ENCODE measurements around the gene BSG. TPM values are rescaled to one million over a fixed set of nuclear protein-coding genes. Genes with fewer than 3 reads are reported as not detected.

The BSG gene
- total and polyA plus RNA-seq, 2 experiments from 2014 or later: 957 to 973 TPM

- H3K9me2 ChIP-seq (ENCODE audit: insufficient read depth): no peaks in the 10 kb centered on the region
- no peak overlapping the region for H2AFZ ChIP-seq
- no peak for DNase-seq (ENCODE audit: low spot score)
- Mint-ChIP-seq H3K4me3 (no peak overlapping the region), H3K27ac (no peak overlapping the region), H3K27me3 (ENCODE audit: insufficient read depth, low read depth, poor library complexity) (peaks cover under 1% of the 10 kb centered on the region), H3K9me3 (no peaks in the 10 kb centered on the region; the same call in 2 of the 3 replicates), H3K4me1 (no peaks in the 10 kb centered on the region), H3K36me3 (ENCODE audit: low read depth) (peaks cover 17% of the 10 kb centered on the region)
- no peak overlapping the region for H3K4me3 ChIP-seq
- no peak for TF ChIP-seq POLR2AphosphoS5 (IDR thresholded peaks at IDR 0.05; ENCODE audit: low read depth)
- no peak for TF ChIP-seq EZH2 (IDR thresholded peaks at IDR 0.05; ENCODE audit: low read depth, unreplicated experiment)
- no peak for TF ChIP-seq CREB1 (CRISPR knock-in tag; IDR thresholded peaks at IDR 0.05; ENCODE audit: low read depth)
- no peak for TF ChIP-seq ZNF114 (CRISPR knock-in tag; IDR thresholded peaks at IDR 0.05)
- no peak for TF ChIP-seq STAT1 (IDR thresholded peaks at IDR 0.05; ENCODE audit: unreplicated experiment)
- TF ChIP-seq NANOG (IDR thresholded peaks at IDR 0.05; ENCODE audit: borderline replicate concordance): no peak
- TF ChIP-seq EZH2phosphoT487 (IDR thresholded peaks at IDR 0.05; ENCODE audit: unreplicated experiment): no peak
- H3F3A ChIP-seq (replicated peaks; ENCODE audit: low read depth): 0 out of 2 replicates have a peak, but pooled peaks cover 9% of the 10 kb centered on the region
- H3K79me2 ChIP-seq (replicated peaks; ENCODE audit: insufficient read depth): no peaks in the 10 kb centered on the region; the same call in 1 of the 2 replicates
- no peaks in the 10 kb centered on the region for H3K4me1 ChIP-seq (ENCODE audit: insufficient read depth)
- H3K36me3 ChIP-seq (ENCODE audit: insufficient read depth): no peaks in the 10 kb centered on the region
- H3K27me3 ChIP-seq (ENCODE audit: insufficient read depth): no peaks in the 10 kb centered on the region
- peak overlapping the region; percentile 50; the same call in 1 of the 2 replicates for H3K27ac ChIP-seq (ENCODE audit: low read depth)
- H4K20me1 ChIP-seq (replicated peaks; ENCODE audit: insufficient read depth): no peaks in the 10 kb centered on the region; the same call in none of the 2 replicates
- no peak overlapping the region for H3K4me2 ChIP-seq
- no peak; the same call in 2 of the 3 replicates for ATAC-seq
Measured at GRCh38 chr19:542173-542866, 30.1 kb upstream of the BSG start.

DNA sequence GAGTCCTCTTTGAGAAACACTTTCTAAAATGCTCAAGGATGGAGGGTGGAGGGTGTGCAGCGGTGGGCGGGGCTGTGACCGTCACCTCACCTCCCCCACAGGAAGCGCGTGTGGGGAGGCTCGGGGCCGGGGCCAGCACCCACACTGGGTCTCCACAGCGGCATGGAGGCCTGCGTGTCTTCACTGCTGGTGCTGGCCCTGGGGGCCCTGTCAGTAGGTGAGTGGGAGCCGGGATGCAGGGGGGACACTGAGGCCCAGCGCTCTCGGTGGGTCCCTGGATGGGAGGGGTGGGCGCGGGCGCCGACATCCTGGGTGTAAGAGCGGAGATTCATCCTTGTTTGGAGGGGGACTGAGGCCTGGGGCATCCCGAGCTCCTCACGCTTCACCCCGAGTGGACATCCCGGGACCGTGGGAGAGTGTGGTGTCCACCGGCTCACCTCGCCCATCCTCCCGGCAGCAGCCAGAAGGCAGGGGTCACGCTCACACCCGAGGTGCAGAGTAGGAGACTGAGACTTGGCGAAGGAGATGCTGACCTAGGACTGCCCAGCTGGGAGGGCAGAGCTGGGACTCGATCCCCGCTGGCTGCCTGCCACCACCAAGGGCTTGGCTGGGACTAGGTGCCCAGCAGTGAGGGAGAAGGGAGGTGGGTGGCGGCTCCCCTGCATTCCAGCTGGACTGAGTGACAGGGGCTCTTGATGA lies 28.3 kb upstream of the BSG start, which contains the start of gene GZMM:
Gene GZMM (plus strand): TSS at position 144 of the 699 bp plus-strand sequence. CDS start 19 bp downstream, at position 163.
- Mint-ChIP-seq H3K27me3 (ENCODE audit: insufficient read depth, low read depth, poor library complexity) (no peaks in the 10 kb centered on the region), H3K4me3 (no peak within 1 kb of the TSS), H3K27ac (no peak within 1 kb of the TSS), H3K36me3 (ENCODE audit: low read depth) (peaks cover 7% of the 10 kb centered on the region; the same call in 2 of the 3 replicates), H3K9me3 (no peaks in the 10 kb centered on the region), H3K4me1 (no peaks in the 10 kb centered on the region; the same call in 2 of the 3 replicates)
- Histone ChIP-seq H3K36me3 (ENCODE audit: insufficient read depth) (no peaks in the 10 kb centered on the region), H3K27ac (ENCODE audit: low read depth) (no peak within 1 kb of the TSS), H2AFZ (no peak within 1 kb of the TSS), H3K4me1 (ENCODE audit: insufficient read depth) (no peaks in the 10 kb centered on the region), H3K4me3 (no peak within 1 kb of the TSS), H3K79me2 (replicated peaks; ENCODE audit: insufficient read depth) (no peaks in the 10 kb centered on the region), H3K4me2 (no peak within 1 kb of the TSS), H3K9me2 (ENCODE audit: insufficient read depth) (no peaks in the 10 kb centered on the region), H3F3A (replicated peaks; ENCODE audit: low read depth) (0 out of 2 replicates have a peak, but pooled peaks cover 9% of the 10 kb centered on the region), H3K27me3 (ENCODE audit: insufficient read depth) (no peaks in the 10 kb centered on the region), H4K20me1 (replicated peaks; ENCODE audit: insufficient read depth) (no peaks in the 10 kb centered on the region; the same call in none of the 2 replicates)
- TF ChIP-seq JUNB (IDR thresholded peaks at IDR 0.05; ENCODE audit: unreplicated experiment): no peak
- TF ChIP-seq POLR2AphosphoS5 (IDR thresholded peaks at IDR 0.05; ENCODE audit: low read depth): 0 out of 2 replicates have a peak, but pooled peaks have one; percentile 9
- peak; percentile 22; the same call in 2 of the 3 replicates for ATAC-seq
- DNase-seq (ENCODE audit: low spot score): no peak

- no peaks in the 10 kb centered on the region for H3K9me2 ChIP-seq (ENCODE audit: insufficient read depth)
- Mint-ChIP-seq H3K27me3 (ENCODE audit: insufficient read depth, low read depth, poor library complexity) (peaks cover 7% of the 10 kb centered on the region), H3K36me3 (ENCODE audit: low read depth) (peaks cover 7% of the 10 kb centered on the region; the same call in 2 of the 3 replicates), H3K4me1 (peaks cover 3% of the 10 kb centered on the region; the same call in 1 of the 3 replicates), H3K27ac (no peak overlapping the region), H3K9me3 (no peaks in the 10 kb centered on the region), H3K4me3 (no peak overlapping the region)
- H3K27me3 ChIP-seq (ENCODE audit: insufficient read depth): no peaks in the 10 kb centered on the region
- H3K79me2 ChIP-seq (replicated peaks; ENCODE audit: insufficient read depth): no peaks in the 10 kb centered on the region
- no peaks in the 10 kb centered on the region for H3K4me1 ChIP-seq (ENCODE audit: insufficient read depth)
- H3K36me3 ChIP-seq (ENCODE audit: insufficient read depth): no peaks in the 10 kb centered on the region
- H3K4me3 ChIP-seq: no peak overlapping the region
- H2AFZ ChIP-seq: no peak overlapping the region
- no peak overlapping the region for H3K27ac ChIP-seq (ENCODE audit: low read depth)
- H3F3A ChIP-seq (replicated peaks; ENCODE audit: low read depth): 0 out of 2 replicates have a peak, but pooled peaks cover 9% of the 10 kb centered on the region
- H3K4me2 ChIP-seq: no peak overlapping the region
- ATAC-seq: no peak
- no peaks in the 10 kb centered on the region; the same call in none of the 2 replicates for H4K20me1 ChIP-seq (replicated peaks; ENCODE audit: insufficient read depth)
- no peak for DNase-seq (ENCODE audit: low spot score)
- TF ChIP-seq ZNF114 (CRISPR knock-in tag; IDR thresholded peaks at IDR 0.05) (no peak), NANOG (IDR thresholded peaks at IDR 0.05; ENCODE audit: borderline replicate concordance) (no peak)
- TF ChIP-seq, protein P1, sequence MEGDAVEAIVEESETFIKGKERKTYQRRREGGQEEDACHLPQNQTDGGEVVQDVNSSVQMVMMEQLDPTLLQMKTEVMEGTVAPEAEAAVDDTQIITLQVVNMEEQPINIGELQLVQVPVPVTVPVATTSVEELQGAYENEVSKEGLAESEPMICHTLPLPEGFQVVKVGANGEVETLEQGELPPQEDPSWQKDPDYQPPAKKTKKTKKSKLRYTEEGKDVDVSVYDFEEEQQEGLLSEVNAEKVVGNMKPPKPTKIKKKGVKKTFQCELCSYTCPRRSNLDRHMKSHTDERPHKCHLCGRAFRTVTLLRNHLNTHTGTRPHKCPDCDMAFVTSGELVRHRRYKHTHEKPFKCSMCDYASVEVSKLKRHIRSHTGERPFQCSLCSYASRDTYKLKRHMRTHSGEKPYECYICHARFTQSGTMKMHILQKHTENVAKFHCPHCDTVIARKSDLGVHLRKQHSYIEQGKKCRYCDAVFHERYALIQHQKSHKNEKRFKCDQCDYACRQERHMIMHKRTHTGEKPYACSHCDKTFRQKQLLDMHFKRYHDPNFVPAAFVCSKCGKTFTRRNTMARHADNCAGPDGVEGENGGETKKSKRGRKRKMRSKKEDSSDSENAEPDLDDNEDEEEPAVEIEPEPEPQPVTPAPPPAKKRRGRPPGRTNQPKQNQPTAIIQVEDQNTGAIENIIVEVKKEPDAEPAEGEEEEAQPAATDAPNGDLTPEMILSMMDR (conservative IDR thresholded peaks at IDR 0.05; ENCODE audit: low read depth in 2 of 2): no peak
- TF ChIP-seq, protein P2, sequence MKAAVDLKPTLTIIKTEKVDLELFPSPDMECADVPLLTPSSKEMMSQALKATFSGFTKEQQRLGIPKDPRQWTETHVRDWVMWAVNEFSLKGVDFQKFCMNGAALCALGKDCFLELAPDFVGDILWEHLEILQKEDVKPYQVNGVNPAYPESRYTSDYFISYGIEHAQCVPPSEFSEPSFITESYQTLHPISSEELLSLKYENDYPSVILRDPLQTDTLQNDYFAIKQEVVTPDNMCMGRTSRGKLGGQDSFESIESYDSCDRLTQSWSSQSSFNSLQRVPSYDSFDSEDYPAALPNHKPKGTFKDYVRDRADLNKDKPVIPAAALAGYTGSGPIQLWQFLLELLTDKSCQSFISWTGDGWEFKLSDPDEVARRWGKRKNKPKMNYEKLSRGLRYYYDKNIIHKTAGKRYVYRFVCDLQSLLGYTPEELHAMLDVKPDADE (IDR thresholded peaks at IDR 0.05): no peak
- TF ChIP-seq, protein P3, sequence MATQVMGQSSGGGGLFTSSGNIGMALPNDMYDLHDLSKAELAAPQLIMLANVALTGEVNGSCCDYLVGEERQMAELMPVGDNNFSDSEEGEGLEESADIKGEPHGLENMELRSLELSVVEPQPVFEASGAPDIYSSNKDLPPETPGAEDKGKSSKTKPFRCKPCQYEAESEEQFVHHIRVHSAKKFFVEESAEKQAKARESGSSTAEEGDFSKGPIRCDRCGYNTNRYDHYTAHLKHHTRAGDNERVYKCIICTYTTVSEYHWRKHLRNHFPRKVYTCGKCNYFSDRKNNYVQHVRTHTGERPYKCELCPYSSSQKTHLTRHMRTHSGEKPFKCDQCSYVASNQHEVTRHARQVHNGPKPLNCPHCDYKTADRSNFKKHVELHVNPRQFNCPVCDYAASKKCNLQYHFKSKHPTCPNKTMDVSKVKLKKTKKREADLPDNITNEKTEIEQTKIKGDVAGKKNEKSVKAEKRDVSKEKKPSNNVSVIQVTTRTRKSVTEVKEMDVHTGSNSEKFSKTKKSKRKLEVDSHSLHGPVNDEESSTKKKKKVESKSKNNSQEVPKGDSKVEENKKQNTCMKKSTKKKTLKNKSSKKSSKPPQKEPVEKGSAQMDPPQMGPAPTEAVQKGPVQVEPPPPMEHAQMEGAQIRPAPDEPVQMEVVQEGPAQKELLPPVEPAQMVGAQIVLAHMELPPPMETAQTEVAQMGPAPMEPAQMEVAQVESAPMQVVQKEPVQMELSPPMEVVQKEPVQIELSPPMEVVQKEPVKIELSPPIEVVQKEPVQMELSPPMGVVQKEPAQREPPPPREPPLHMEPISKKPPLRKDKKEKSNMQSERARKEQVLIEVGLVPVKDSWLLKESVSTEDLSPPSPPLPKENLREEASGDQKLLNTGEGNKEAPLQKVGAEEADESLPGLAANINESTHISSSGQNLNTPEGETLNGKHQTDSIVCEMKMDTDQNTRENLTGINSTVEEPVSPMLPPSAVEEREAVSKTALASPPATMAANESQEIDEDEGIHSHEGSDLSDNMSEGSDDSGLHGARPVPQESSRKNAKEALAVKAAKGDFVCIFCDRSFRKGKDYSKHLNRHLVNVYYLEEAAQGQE (IDR thresholded peaks at IDR 0.05; ENCODE audit: unreplicated experiment): no peak
Measured at GRCh38 chr19:547117-547516, 25.3 kb upstream of the BSG start.
